GM21717 (cell line): Measurements from ENCODE around the gene SDK1.
"Not testable (repeated sequence)": the region's sequence is repeated elsewhere in the genome, so short reads cannot be mapped to it uniquely, and the experiment has no call there.

Experiments used
- ATAC-seq: cut with Tn5 transposase; IDR thresholded peaks from one replicate; pipeline ENCODE4 v1.9.1; 2021; ENCODE audit warnings: mild to moderate bottlenecking, moderate library complexity; ENCODE audit not compliant: unreplicated experiment

Gene SDK1

DNA sequence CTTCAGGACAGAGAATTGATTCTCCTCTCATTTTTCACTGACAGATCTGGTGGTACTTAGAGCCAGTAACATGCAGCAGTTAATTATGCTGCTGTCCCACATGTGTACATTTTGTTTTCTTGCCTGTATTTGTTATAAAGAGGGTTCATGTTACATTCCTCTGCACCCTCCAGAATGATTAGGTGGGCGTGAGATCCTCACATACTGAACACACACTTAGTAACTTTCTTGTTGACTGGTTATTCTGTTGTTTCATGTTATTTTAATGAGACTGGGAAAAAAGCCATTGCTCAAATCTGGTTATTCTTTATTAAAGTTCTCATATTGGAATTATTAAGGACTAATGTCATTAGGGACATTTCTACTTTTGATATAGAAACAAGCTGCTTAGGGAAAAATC is 409.1 kb downstream of the SDK1 start:
- ATAC-seq: no peak

DNA sequence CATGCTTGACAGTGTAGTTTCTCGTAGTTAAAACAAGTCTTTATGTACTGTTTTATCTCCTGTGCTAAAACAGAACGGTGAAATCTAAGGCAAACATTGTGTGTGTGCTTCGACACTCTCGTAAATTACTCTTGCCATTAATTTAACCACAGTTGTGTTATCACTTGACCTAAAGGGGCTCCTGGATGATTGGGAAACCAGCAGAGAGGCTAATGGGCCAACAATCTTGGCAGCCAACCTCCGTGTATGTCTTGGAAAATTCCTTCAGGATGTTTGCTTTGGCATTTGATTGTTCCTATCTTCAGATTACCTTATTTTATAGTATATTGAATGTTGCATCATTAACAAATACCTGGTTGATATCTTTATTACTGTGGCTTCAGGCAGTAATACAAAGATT is 409.5 kb downstream of the SDK1 start:
- ATAC-seq: no peak

DNA sequence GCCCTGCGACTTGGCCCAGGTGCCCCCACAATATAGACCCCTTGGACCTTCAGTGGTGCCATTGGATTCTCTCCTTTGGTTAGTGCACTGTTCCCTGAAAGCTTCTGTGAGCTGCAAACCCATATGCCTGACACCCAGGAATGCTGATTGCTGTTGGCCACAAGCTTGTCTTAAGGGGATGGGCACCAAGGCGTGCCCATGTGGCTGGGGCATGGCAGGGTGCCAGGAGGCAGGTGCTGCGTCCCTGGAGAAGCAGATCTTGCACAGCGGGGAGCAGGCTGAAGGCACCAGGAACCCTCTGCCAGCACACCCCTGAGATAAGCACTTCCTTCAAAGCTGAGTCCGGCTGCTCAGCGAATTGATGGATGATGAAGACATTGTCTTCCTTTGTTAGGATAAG is 411.8 kb downstream of the SDK1 start:
- ATAC-seq: no peak

DNA sequence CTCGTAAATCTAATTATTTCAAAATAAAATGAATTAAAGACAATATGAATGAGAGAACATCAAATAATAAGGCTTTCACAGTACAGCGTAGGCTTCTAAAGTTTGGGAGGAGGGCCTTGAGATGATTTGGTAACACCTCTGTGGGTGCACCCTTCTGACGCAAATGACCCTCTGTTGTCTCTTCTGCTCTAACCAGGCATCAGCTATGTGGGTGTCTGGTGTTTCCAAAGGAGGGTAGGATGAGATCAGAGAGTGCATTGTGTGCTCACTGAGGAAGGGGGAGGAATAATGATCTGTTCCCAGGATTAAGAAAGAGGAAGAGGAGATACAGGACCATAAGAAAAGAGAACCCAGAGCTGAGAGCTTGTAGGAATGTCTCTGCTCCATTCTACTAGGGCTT is 420.4 kb downstream of the SDK1 start:
- no peak for ATAC-seq

DNA sequence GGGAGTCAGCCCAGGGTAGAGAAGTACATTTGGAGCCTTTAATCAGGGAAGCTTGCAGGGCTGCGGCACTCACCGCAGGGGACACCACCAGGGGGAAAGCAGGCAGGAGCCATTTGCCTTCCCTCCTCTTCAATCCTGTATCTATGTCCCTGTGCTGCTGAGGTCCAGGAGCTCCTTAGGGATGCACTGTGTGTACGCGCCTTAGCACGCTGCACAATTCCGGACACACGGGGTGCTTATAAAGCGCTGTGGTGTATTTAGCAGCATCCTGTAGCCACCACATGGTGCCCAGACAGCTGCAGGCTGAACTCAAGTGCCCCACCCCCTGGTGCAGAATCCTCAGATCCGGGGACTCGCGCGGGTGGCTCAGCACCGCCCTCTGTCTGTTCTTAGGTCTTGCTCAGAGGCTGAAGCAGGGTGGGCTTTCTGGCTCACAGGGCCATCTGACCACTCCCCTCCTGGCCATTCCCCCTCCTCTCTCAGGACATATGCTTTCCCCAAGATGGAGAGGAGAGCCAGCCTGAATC is 421.4 kb downstream of the SDK1 start:
- no peak for ATAC-seq

DNA sequence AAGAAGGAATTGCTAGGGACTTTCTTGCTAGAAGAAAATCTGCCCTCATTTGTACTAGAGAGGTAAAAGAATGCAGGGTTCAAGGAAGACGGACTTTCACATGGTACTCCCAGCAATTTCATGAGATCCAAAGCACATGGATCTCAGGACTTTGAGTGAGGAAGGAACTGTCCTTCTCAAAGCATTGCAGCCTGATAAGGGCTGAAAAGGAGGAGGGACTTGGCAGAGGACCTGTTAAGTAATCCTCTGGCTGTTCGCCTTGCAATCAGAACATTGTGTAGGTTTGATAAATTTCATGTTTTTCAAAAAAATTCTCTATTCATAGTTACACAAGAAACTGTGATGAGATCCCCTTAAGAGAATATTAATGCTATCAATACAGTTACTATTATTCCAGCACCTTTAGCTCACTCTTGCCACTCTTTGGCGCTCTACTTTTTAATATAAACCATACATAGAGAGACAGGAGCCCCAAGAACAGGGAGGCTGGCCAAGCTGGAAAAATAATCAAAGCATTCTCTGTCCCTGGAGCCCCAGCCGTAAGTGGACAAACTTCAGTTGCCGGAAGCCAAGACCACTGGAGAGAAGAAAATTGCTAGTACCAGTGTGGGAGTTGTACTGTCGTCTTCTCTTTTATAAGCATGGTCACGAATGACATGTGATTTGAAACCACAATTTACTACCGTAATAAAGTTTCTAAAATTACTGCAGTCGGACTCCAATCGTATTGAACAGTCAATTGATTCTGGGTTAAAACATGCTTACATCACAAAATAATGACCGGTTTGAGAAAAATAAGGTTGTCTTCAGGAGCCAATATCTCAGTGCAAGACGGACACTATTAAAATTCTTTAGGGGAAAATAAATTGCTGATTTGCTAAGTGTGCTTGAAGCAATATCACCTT is 424.4 kb downstream of the SDK1 start:
- no peak for ATAC-seq

DNA sequence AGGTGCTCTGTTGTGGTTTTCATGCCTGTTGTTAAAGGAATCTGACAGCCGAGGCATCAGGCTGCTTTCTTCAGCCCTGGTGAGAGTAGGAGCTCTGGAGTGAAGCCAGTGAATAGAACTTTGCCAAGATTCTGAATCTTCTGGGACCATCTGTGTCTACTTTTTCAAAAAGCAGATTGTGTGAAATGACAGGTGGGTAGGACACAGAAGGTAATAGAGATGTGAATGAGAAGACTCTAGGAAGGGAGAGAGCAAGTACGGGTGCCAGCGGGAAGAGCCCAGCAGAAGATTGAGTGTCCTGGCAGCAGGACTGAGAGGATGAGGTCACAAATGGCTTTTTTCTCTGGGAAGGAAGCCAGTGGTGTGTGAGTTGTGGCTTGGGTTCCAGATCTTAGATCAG is 429.2 kb downstream of the SDK1 start:
- no peak for ATAC-seq

DNA sequence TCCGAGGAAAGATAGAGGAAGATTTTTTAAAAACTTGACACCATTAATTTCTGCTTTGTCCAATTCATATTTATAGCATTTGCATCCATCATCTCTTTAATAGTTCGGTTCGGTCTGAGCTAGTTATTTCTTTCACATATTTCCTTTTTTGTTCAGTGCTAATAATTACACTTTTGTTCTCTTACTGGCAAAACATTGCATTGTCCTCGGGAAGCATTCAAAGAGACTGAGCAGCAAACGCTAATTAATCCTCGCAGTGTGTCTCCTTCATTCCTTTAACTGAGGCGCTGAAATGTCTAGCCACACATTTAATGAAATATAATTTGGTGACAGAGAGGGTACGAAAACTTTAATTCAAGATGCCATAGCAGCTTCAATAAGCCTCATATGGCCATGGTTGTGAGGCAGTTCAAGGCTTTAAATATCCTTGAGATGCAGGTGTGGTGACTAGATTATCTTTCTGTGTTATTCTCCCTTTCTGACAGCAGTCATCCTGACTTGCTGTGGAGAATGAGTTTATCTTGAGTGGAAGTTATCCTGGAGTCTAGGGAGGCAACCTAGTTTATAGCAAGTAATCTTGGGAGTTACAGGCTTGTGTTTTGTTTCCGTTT is 431.4 kb downstream of the SDK1 start:
- no peak for ATAC-seq

DNA sequence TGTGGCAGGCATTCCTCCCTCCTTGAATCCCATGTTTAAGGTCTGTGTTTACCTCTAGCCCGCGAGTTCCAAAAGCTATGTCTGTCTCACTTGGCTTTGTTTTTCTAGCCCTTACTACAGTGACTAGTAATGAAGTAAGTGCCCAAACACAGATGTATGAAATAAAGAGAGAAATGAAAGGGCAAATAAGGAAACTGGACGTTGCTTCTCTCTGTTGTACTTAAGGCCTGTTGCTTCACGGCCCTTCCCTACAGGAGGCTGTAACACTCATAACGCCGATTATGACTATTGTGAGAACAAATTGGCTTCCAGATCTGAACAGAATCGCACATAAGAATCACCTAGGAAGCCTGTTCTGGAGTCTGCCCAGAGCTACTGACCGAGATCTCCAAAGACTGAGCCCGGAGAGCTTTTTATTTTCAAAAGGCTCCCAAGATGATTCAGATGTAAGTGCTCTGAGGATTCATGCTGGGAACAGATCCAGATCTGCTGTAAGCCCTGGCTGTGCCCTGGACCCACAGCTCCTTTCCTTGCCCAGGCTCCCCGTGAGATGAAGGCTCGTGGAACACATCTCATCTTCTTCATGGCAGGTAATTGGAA is 432.6 kb downstream of the SDK1 start:
- ATAC-seq: no peak

DNA sequence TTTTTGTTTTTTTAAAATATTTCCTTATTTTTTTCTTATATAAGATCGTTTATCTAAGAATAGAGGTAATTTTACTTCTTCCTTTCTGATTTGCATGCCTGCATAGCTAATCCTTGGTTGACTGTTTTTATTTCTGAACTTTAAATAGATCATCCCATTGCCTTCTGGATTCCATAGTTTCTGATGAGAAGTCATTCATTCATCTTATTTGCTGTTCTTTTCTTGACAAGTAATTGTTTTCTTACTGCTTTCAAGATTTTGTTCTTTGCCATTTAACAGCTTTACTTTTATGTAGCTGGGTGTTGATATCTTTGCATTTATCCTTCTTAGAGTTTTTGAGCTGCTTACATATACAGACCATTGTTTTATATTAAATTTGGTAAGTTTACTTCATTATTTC is 437.9 kb downstream of the SDK1 start:
- ATAC-seq: no peak

DNA sequence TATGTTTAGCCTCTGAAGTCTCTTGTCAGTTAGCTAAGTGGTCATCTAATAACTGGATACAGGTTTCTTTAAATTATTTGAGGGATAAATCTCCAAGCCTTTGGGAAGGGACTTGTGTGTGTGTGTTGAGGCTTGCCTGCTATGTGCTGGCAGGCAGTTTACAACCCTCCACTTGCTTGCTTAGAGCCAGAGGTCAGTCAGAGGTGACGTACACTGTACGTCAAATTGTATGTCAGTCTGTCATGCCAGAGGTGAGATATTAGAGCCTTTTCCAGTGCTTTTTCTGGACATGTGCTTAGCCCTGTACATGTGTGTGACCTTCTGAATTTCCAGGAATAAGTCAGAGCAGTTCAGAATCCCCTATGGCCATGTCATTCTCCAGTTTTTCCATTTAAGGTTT is 438.9 kb downstream of the SDK1 start:
- ATAC-seq: no peak

DNA sequence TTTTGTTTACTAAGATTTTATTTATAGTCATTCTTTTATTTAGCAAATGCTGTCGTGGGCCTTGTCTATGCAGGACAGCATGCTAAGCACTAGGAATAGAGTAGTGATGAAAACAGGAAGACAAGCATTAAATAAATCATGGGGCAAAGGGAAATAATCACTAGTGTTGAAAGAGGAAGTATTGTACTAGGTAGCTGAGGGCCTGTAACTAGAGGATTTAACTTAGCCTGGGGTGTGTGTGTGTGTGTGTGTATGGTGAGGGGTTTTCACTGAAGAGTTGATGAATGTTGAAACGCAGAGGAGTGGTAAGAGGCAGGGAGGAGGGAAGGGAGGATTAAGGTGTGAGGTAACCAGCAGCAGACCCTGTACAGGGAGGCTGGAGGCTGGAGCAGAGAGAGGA is 446.4 kb downstream of the SDK1 start:
- no peak for ATAC-seq

DNA sequence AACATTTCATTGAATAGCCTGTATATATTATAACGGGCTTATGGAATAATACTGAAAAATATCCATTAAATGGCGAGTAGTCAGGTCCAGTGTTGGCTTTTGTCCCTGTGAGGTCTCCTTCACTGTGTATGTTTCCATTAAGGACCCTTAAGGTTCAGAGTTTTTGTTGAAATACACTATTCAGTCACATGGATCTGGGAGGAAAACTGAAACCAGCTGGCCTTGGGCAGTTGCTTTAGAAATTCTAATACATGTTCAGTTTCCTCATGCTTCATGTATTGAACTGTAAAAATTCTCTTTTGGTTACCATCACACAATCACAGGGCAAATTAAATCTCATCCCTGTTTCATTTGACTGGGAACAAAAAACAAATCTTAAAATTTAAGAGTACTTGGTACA is 447.3 kb downstream of the SDK1 start:
- ATAC-seq: no peak

DNA sequence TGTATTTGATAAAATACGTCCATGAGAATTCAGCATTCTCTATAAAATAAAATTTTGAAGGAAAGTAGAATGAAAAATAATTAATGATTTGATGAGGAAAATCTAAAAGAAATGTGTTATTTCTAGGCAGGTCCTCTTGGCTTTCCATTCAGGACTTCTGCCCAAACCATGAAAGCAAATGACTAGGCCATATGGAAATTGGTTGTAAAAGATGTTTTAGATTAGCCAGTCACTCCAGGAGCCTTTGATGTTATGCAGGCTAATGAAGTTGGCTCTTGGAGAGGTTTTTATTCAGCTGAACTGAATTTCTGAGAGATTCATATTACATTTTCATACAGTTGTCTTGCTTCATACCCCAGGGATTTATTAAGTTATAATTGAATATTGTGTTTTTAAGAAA is 452.8 kb downstream of the SDK1 start:
- no peak for ATAC-seq

DNA sequence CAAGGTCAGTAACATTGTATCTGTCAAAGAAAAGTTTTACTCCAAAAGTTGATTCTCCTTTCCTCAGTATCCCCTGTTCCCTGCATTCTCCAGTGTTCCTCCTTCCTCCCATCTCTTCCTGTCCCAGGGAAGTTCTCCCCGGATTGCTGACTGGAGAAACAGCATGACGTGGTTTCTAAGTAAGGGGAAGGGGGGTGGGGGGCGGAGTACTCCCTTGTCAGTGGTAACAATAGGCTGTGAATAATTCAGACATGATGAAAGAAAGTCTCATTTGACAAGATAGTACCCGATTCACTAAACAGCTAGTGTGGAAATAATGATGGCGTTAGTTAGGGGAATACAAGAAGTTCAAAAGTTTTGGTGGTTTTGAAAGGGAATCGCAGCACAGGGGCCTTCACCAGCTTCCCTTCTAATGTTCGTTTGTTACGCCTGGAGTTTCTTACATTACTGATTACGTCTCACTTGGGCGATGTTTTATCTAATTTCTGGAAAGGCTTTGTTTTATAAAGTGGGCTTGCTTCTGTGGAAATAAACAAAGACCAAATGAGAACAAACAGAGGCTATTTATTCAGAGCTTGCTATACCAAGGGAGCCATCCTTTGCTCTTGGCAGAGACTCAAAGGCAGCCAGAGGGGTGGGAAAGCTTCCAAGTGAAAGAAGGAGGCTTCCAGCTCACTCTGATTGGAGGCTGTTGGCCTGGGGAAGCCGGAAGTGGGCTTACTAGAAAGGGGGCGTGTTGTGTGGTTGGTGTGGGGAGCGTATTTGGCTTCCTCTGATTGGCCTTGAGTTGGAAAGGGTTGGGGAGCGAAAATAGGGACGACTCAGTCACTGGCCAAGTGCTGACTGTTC is 453.7 kb downstream of the SDK1 start:
- ATAC-seq: no peak

DNA sequence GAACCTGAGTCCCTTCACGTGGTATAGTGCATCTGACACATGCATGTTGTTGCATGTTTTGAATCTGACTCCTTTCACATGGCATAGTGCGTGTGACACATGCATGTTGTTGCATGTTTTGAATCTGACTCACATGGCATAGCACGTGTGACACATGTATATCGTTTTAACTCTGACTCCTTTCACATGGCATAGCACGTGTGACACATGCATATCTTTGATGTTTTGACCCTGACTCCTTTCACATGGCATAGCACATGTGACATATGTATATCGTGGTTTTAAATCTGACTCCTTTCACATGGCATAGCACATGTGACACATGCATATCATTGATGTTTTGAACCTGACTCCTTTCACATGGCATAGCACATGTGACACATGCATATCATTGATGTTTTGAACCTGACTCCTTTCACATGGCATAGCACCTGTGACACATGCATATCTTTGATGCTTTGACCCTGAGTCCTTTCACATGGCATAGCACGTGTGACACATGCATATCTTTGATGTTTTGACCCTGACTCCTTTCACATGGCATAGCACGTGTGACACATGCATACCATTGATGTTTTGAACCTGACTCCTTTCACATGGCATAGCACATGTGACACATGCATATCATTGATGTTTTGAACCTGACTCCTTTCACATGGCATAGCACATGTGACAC is 454.9 kb downstream of the SDK1 start:
- not testable (repeated sequence) for ATAC-seq

DNA sequence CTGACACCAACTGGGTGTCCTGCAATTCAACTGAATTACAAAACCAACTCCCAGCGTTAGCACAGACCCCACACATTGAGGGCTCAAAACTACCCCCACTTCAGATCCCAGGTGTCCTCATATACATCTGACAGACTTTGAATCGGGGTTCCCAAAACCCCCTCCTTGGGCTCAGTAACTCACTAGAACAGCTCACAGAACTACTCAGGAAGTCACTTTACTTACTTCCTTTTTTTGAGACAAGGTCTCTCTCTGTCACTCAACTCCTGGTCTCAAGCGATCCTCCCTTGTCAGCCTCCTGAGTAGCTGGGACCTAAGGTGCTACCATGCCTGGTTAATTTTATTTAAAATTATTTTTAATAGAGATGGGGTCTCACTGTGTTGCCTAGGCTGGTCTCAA is 456.0 kb downstream of the SDK1 start:
- no peak for ATAC-seq

DNA sequence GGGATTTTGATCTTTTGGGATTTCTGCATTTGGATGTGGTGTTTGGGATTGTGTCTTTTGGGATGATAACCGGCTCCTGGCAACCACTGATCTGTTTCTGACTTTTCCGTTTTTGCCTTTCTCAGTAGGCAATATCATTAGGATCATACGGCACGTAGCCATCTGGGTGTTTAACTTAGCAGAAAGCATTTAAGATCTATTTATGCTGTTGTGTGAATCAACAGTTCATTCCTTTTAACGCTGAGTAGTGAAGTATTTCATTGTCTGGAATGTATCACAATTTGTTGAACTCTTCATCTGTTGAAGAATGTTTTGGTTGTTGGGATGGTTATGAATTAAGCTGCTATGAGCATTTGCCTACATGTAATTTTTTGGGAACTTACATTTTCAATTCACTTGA is 459.6 kb downstream of the SDK1 start:
- ATAC-seq: no peak

DNA sequence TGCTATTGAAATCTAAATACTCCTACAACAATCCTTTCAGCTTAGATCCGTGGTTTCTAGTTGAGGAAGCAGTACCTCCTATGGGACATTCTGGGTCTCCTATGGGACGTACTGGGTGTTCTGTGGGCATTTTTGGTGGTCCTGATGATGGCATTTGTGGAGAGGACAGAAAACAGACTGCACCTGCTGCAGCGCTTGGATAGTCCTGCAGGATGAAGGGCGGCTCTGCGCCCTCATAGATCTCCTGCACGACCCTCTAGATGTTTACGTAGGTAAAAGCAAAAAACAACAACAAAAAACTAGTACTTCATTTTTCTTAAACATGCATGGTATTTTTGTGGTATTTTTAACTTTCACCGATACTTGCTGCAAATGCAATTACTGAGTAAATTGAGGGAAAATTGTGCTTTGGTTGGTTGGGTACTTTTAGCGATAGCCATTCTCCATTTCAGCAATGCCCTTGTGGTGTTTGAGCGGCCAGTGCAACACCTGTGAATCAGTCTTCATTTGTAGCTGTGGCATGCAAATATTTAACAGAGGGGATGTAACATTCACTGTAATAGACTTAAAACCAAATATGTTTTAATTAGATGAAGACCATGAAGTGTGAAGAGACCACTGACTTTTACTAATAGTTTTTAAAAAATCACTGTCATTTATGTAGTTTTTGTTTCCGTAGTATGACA is 461.2 kb downstream of the SDK1 start:
- ATAC-seq: no peak
